DND-41 (cell line): ENCODE data around the gene POLR2I.

Experiments used
- ATAC-seq: fragments of 200-7000 bp; cut with Tn5 transposase; 3 replicates; pipeline ENCODE4 v1.9.1; 2021; ENCODE audit warnings: low read depth; ENCODE audit not compliant: insufficient read depth
- DNase-seq: peaks from one replicate; pipeline ENCODE4 v3.0.0-alpha.2; 2020
- H2AFZ ChIP-seq: 2 replicates; pipeline ENCODE4 v1.6.0; 2012; ENCODE audit warnings: low read depth, low read length
- H3K27ac ChIP-seq: 2 replicates; pipeline ENCODE4 v1.5.1; 2012; ENCODE audit warnings: low read length, inconsistent platforms
- H3K27me3 ChIP-seq: fragments of 200-600 bp; sonication (generic); 2 replicates; pipeline ENCODE4 v1.6.0; 2012; ENCODE audit warnings: low read length, mild to moderate bottlenecking, inconsistent platforms; ENCODE audit not compliant: insufficient read depth, poor library complexity
- H3K36me3 ChIP-seq: 2 replicates; pipeline ENCODE4 v1.5.1; 2012; ENCODE audit warnings: low read length, inconsistent platforms; ENCODE audit not compliant: insufficient read depth
- H3K4me1 ChIP-seq: 2 replicates; pipeline ENCODE4 v1.5.1; 2012; ENCODE audit warnings: mild to moderate bottlenecking, low read length; ENCODE audit not compliant: insufficient read depth
- H3K4me2 ChIP-seq: 2 replicates; pipeline ENCODE4 v1.6.0; 2012; ENCODE audit warnings: mild to moderate bottlenecking, moderate library complexity, low read length, inconsistent platforms; ENCODE audit not compliant: insufficient read depth
- H3K4me3 ChIP-seq, 2 experiments: fragments of 200-600 bp in 1 of 2; shearing (Covaris generic) in 1 of 2; 2 replicates each; pipeline ENCODE4 v1.5.1; 2012 to 2016; ENCODE audit warnings: inconsistent platforms in 2 of 2, low read length in 2 of 2, mild to moderate bottlenecking in 2 of 2, low read depth in 1 of 2, moderate library complexity in 1 of 2
- H3K79me2 ChIP-seq: 2 replicates; pipeline ENCODE4 v1.6.0; 2012; ENCODE audit warnings: low read length, inconsistent platforms; ENCODE audit not compliant: insufficient read depth
- H3K9ac ChIP-seq: 2 replicates; pipeline ENCODE4 v1.6.0; 2012; ENCODE audit warnings: low read depth, mild to moderate bottlenecking, inconsistent platforms, low read length, moderate library complexity
- H3K9me3 ChIP-seq: 2 replicates; pipeline ENCODE4 v1.5.1; 2012; ENCODE audit warnings: low read length, moderate library complexity, mild to moderate bottlenecking, inconsistent platforms; ENCODE audit not compliant: insufficient read depth, severe bottlenecking
- H4K20me1 ChIP-seq: 2 replicates; pipeline ENCODE4 v1.6.0; 2012; ENCODE audit warnings: low read length; ENCODE audit not compliant: insufficient read depth
- EZH2 ChIP-seq: IDR thresholded peaks from 3 replicates; pipeline ENCODE4 v1.6.1; 2012; ENCODE audit warnings: borderline replicate concordance, low read depth, mild to moderate bottlenecking, moderate library complexity, low read length, inconsistent platforms; ENCODE audit not compliant: severe bottlenecking
- TF ChIP-seq, protein P1 (sequence below): IDR thresholded peaks from 2 replicates; pipeline ENCODE4 v1.5.1; 2012; ENCODE audit warnings: borderline replicate concordance, low read length, moderate library complexity, mild to moderate bottlenecking; ENCODE audit not compliant: poor library complexity, severe bottlenecking; ENCODE audit errors: extremely low read depth

The POLR2I gene

DNA sequence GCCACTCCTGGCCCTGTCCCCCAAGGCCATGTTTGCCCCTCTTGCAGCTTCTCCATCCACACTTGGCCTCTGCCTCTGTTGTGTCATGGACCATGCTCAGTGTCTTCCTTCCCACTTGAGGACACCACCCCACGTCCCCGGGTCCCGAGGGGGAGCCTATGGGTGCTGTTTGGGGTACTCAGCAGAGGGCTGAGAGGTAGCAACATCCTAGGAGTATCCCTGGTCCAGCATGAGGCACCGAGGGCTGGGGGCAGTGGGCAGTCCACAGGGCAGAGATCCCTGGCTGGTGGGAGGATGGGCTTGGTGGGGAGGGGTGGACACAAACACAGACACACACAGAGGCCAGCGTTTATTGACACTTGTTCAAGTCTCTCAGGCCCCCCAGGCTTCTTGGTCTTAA is 35.9 kb upstream of the POLR2I start:
- no peak overlapping the region for H3K9ac ChIP-seq
- H2AFZ ChIP-seq: no peak overlapping the region
- no peaks in the 10 kb centered on the region for H3K79me2 ChIP-seq
- no peak overlapping the region for H3K4me3 ChIP-seq
- TF ChIP-seq EZH2: no peak
- TF ChIP-seq, protein P1, sequence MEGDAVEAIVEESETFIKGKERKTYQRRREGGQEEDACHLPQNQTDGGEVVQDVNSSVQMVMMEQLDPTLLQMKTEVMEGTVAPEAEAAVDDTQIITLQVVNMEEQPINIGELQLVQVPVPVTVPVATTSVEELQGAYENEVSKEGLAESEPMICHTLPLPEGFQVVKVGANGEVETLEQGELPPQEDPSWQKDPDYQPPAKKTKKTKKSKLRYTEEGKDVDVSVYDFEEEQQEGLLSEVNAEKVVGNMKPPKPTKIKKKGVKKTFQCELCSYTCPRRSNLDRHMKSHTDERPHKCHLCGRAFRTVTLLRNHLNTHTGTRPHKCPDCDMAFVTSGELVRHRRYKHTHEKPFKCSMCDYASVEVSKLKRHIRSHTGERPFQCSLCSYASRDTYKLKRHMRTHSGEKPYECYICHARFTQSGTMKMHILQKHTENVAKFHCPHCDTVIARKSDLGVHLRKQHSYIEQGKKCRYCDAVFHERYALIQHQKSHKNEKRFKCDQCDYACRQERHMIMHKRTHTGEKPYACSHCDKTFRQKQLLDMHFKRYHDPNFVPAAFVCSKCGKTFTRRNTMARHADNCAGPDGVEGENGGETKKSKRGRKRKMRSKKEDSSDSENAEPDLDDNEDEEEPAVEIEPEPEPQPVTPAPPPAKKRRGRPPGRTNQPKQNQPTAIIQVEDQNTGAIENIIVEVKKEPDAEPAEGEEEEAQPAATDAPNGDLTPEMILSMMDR: no peak
- peaks cover 52% of the 10 kb centered on the region for H3K36me3 ChIP-seq
- 0 out of 2 replicates have a peak, but pooled peaks cover 3% of the 10 kb centered on the region for H4K20me1 ChIP-seq
- ATAC-seq (no peak), DNase-seq (no peak)
- no peaks in the 10 kb centered on the region for H3K27me3 ChIP-seq
- no peak overlapping the region for H3K27ac ChIP-seq
- H3K4me2 ChIP-seq: no peak overlapping the region
- no peaks in the 10 kb centered on the region for H3K4me1 ChIP-seq
- no peaks in the 10 kb centered on the region for H3K9me3 ChIP-seq

DNA sequence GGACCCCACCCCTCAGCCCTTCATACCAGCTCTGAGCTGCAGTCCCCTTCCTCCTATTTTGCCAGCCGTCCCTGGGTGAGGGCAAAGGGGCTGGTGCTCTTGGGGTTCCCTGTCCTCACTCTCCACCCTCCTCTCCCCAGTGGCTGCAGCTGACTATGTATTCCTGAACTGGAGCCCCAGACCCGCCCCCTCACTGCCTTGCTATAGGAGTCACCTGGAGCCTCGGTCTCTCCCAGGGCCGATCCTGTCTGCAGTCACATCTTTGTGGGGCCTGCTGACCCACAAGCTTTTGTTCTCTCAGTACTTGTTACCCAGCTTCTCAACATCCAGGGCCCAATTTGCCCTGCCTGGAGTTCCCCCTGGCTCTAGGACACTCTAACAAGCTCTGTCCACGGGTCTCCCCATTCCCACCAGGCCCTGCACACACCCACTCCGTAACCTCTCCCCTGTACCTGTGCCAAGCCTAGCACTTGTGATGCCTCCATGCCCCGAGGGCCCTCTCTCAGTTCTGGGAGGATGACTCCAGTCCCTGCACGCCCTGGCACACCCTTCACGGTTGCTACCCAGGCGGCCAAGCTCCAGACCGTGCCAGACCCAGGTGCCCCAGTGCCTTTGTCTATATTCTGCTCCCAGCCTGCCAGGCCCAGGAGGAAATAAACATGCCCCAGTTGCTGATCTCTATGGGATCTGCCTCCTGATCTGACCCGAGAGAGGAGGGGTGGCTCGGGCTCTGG is 35.2 kb upstream of the POLR2I start:
- H3K27me3 ChIP-seq: no peaks in the 10 kb centered on the region
- H3K4me2 ChIP-seq: no peak overlapping the region
- H3K9ac ChIP-seq: no peak overlapping the region
- H3K27ac ChIP-seq: no peak overlapping the region
- H2AFZ ChIP-seq: no peak overlapping the region
- no peaks in the 10 kb centered on the region for H3K9me3 ChIP-seq
- 0 out of 2 replicates have a peak, but pooled peaks cover 3% of the 10 kb centered on the region for H4K20me1 ChIP-seq
- TF ChIP-seq, protein P1: no peak
- TF ChIP-seq EZH2: no peak
- H3K36me3 ChIP-seq: peaks cover 59% of the 10 kb centered on the region
- no peaks in the 10 kb centered on the region for H3K4me1 ChIP-seq
- no peak for ATAC-seq
- H3K79me2 ChIP-seq: no peaks in the 10 kb centered on the region
- no peak overlapping the region for H3K4me3 ChIP-seq
- DNase-seq: no peak

DNA sequence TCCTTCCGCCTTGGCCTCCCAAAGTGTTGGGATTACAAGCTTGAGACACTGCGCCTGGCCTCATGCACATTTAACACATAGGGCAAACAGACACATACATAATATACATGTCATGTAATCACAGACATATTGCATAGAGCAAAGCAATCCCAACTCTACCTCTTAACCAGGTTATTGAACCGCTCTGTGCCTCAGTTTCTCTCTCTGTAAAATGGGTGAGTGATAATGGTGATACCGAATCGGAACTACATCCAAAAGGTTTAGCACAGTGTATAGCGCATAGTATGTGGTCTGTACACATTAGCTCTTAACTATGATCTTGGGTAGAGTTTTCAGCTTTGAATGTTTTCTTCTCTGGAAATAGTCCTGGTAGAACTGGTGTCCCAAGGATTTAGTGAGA is 29.9 kb upstream of the POLR2I start:
- Histone ChIP-seq H3K4me3 (no peak overlapping the region), H3K27ac (no peak overlapping the region), H3K79me2 (peaks cover 24% of the 10 kb centered on the region), H2AFZ (no peak overlapping the region), H3K9ac (no peak overlapping the region), H3K9me3 (no peaks in the 10 kb centered on the region), H3K27me3 (no peaks in the 10 kb centered on the region), H4K20me1 (peaks cover 17% of the 10 kb centered on the region), H3K4me1 (peaks cover 11% of the 10 kb centered on the region), H3K4me2 (no peak overlapping the region), H3K36me3 (peaks cover 65% of the 10 kb centered on the region)
- no peak for DNase-seq
- TF ChIP-seq, protein P1: no peak
- no peak for TF ChIP-seq EZH2
- no peak for ATAC-seq
